Esophagus muscularis mucosa (tissue), 4 donors: ENCODE data around the gene MPP2.

ENCODE experiments used
- EP300 ChIP-seq: sonication (generic); formaldehyde crosslinking; IDR thresholded peaks from one replicate; pipeline ENCODE4 v1.6.1; 2017; ENCODE audit warnings: antibody characterized with exemption
- POLR2A ChIP-seq: fragments of 450-650 bp; IDR thresholded peaks from one replicate; pipeline ENCODE4 v1.6.1; 2017; ENCODE audit warnings: antibody characterized with exemption, moderate library complexity, mild to moderate bottlenecking, low read depth
- POLR2AphosphoS5 ChIP-seq, 2 donors: sonication (generic); formaldehyde crosslinking; IDR thresholded peaks; one replicate each; pipeline ENCODE4 v1.6.1; 2017; ENCODE audit warnings: antibody characterized with exemption in 2 of 2
- TF ChIP-seq, protein P1 (sequence below), 3 experiments: fragments of 200-600 bp in 2 of 3; fragments of 450-650 bp in 1 of 3; sonication (generic) in 2 of 3; IDR thresholded peaks; one replicate each; pipeline ENCODE4 v1.5.1; 2017 to 2019; ENCODE audit warnings: antibody characterized with exemption in 3 of 3, mild to moderate bottlenecking in 2 of 3, moderate library complexity in 1 of 3

GRCh38 chr17:43952351-43952723 lies 45.0 kb upstream of the MPP2 start:
- TF ChIP-seq POLR2A, result no peak
- TF ChIP-seq, protein P1, sequence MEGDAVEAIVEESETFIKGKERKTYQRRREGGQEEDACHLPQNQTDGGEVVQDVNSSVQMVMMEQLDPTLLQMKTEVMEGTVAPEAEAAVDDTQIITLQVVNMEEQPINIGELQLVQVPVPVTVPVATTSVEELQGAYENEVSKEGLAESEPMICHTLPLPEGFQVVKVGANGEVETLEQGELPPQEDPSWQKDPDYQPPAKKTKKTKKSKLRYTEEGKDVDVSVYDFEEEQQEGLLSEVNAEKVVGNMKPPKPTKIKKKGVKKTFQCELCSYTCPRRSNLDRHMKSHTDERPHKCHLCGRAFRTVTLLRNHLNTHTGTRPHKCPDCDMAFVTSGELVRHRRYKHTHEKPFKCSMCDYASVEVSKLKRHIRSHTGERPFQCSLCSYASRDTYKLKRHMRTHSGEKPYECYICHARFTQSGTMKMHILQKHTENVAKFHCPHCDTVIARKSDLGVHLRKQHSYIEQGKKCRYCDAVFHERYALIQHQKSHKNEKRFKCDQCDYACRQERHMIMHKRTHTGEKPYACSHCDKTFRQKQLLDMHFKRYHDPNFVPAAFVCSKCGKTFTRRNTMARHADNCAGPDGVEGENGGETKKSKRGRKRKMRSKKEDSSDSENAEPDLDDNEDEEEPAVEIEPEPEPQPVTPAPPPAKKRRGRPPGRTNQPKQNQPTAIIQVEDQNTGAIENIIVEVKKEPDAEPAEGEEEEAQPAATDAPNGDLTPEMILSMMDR (IDR thresholded peaks at IDR 0.05), result no peak
- no peak for TF ChIP-seq POLR2AphosphoS5 (IDR thresholded peaks at IDR 0.05)
- no peak for TF ChIP-seq EP300
